ENCODE measurements around the gene APOC4.

Gene APOC4

DNA sequence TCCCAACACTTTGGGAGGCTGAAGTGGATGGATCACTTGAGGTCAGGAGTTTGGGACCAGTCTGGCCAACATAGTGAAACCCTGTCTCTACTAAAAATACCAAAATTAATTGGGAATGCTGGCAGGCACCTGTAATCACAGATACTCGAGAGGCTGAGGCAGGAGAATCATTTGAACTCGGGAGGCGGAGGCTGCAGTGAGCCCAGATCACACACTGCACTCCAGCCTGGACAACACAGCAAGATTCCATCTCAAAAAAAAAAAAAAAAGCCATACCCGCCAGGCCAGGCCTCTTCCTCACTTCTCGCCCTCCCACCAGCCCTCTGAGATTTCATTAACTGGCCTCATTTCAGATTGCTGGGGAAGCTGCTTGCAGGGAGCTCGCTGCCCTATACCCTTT lies 51.5 kb downstream of the APOC4 start:
- DNase-seq (ENCODE audit: low read depth in 2 of 2), result no peak

DNA sequence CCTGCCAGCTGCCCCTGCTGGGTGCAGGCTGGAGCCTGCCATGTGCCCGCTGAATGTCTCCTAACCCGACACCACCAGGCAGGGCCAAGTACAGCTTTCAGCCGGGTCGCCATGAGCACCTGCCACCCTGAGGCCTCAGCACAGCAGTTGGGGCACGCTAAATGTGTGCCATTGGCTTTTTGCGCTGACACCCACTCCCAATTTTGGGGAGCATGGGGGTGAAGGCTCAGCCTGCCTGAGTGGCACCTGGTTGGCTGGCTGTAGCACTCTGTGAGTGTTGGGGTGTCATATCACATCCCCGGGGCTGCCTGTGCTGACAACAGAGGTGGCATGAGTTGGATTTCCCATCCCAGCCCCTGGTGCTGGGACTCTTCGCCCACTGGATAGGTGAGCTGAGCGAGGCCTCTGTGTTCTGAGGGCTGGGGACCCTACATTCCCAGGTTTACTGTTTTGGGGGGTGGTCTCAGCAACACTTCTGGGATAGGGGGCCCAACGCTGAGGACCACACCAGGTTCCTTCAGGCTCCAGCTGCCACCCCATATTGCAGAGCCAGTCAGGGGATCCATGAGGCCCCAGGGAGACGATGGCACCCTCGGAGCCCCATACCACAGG lies 52.0 kb downstream of the APOC4 start:
- DNase-seq (ENCODE audit: low read depth in 2 of 2), result no peak

Data from activated CD8-positive, alpha-beta memory T cell treated with anti-CD3 and anti-CD28 coated beads for 4 hours (primary cell).